ENCODE data around the gene HOXD3. TPM values are rescaled to one million over a fixed set of nuclear protein-coding genes. Genes with fewer than 3 reads are reported as not detected.

Gene HOXD3
- total RNA-seq, 1 experiment from 2014 or later: not detected

- TF ChIP-seq CTCF (IDR thresholded peaks at IDR 0.05; ENCODE audit: unreplicated experiment): no peak
- intact Hi-C loops (cut with micrococcal nuclease; ENCODE audit: unreplicated experiment): loop anchor here (1.0 to 5.0 kb wide), 6 partner anchors 132 to 513 kb away; no protein-coding TSS in a partner anchor
- CTCF ChIA-PET: interaction anchor here (0.6 to 3.3 kb wide), 12 partner anchors 9 to 514 kb away, joined by 3 to 87 read pairs (median 5); no protein-coding TSS in a partner anchor
- H3K36me3 Mint-ChIP-seq (ENCODE audit: insufficient read depth, unreplicated experiment): no peaks in the 10 kb centered on the region
- no peak for DNase-seq
- H3K27me3 Mint-ChIP-seq (ENCODE audit: unreplicated experiment): no peaks in the 10 kb centered on the region
- H3K27ac Mint-ChIP-seq (ENCODE audit: unreplicated experiment): no peak overlapping the region
- H3K9me3 Mint-ChIP-seq (ENCODE audit: low read depth, unreplicated experiment): no peaks in the 10 kb centered on the region
- BruUV-seq (replicated peaks): no TSS peak
- H3K4me3 Mint-ChIP-seq (ENCODE audit: low read depth, unreplicated experiment): peak overlapping the region; percentile 70
- no peaks in the 10 kb centered on the region for H3K4me1 Mint-ChIP-seq (ENCODE audit: low read depth, unreplicated experiment)
Measured at GRCh38 chr2:176139661-176140512, 17.2 kb upstream of the HOXD3 start.

- no TSS peak for BruUV-seq (replicated peaks)
- CTCF ChIA-PET: interaction anchor here (0.6 to 3.3 kb wide), 16 partner anchors 9 to 1344 kb away, joined by 3 to 87 read pairs (median 4); no protein-coding TSS in a partner anchor
- peak; percentile 99 for TF ChIP-seq CTCF (IDR thresholded peaks at IDR 0.05; ENCODE audit: unreplicated experiment)
- H3K27me3 Mint-ChIP-seq (ENCODE audit: unreplicated experiment): peaks cover 6% of the 10 kb centered on the region
- H3K36me3 Mint-ChIP-seq (ENCODE audit: insufficient read depth, unreplicated experiment): no peaks in the 10 kb centered on the region
- no peaks in the 10 kb centered on the region for H3K9me3 Mint-ChIP-seq (ENCODE audit: low read depth, unreplicated experiment)
- H3K27ac Mint-ChIP-seq (ENCODE audit: unreplicated experiment): no peak overlapping the region
- no peaks in the 10 kb centered on the region for H3K4me1 Mint-ChIP-seq (ENCODE audit: low read depth, unreplicated experiment)
- intact Hi-C loops (cut with micrococcal nuclease; ENCODE audit: unreplicated experiment): loop anchor here (1.0 to 5.0 kb wide), 6 partner anchors 132 to 512 kb away; no protein-coding TSS in a partner anchor
- H3K4me3 Mint-ChIP-seq (ENCODE audit: low read depth, unreplicated experiment): peak overlapping the region; percentile 70
- peak; percentile 89 for DNase-seq
Measured at GRCh38 chr2:176140513-176141317, 16.4 kb upstream of the HOXD3 start.

GRCh38 chr2:176142281-176142680, 14.8 kb upstream of the HOXD3 start:
- no TSS peak for BruUV-seq (replicated peaks)
- Mint-ChIP-seq H3K27me3 (ENCODE audit: unreplicated experiment) (peaks cover 14% of the 10 kb centered on the region), H3K9me3 (ENCODE audit: low read depth, unreplicated experiment) (no peaks in the 10 kb centered on the region), H3K4me1 (ENCODE audit: low read depth, unreplicated experiment) (no peaks in the 10 kb centered on the region), H3K27ac (ENCODE audit: unreplicated experiment) (no peak overlapping the region), H3K4me3 (ENCODE audit: low read depth, unreplicated experiment) (no peak overlapping the region), H3K36me3 (ENCODE audit: insufficient read depth, unreplicated experiment) (no peaks in the 10 kb centered on the region)
- DNase-seq: no peak
- intact Hi-C loops (cut with micrococcal nuclease; ENCODE audit: unreplicated experiment): loop anchor here (5.0 kb wide), 1 partner anchor 130 kb away; no protein-coding TSS in a partner anchor
- TF ChIP-seq CTCF (IDR thresholded peaks at IDR 0.05; ENCODE audit: unreplicated experiment): no peak
- CTCF ChIA-PET: interaction anchor here (3.3 kb wide), 1 partner anchor 313 kb away, joined by 87 read pairs; no protein-coding TSS in a partner anchor

All from Calu3 (cell line).